NCI-H446 treated with DMSO at 0.1 percent for 48 hours (cell line): ENCODE measurements around the gene TTC27.
"Not testable (repeated sequence)": the region's sequence is repeated elsewhere in the genome, so short reads cannot be mapped to it uniquely, and the experiment has no call there.

Experiments
- DNase-seq: peaks from one replicate; lab custom pipeline; 2025; lab: John Stamatoyannopoulos, UW

The TTC27 gene

GRCh38 chr2:32856891-32857290, 229.0 kb downstream of the TTC27 start:
- DNase-seq = no peak

GRCh38 chr2:32858713-32859112, 230.9 kb downstream of the TTC27 start:
- no peak for DNase-seq

GRCh38 chr2:32860385-32860784, 232.5 kb downstream of the TTC27 start:
- DNase-seq = no peak

- DNase-seq = no peak
These were observed 234.6 kb downstream of the TTC27 start for GRCh38 chr2:32862269-32863055.

- no peak for DNase-seq
These were observed 235.5 kb downstream of the TTC27 start for GRCh38 chr2:32863326-32863725.

GRCh38 chr2:32863803-32864202, 236.0 kb downstream of the TTC27 start:
- no peak for DNase-seq

- peak; percentile 16 for DNase-seq
These were observed 236.7 kb downstream of the TTC27 start for GRCh38 chr2:32864334-32865111.

- DNase-seq = no peak
These were observed 237.7 kb downstream of the TTC27 start for GRCh38 chr2:32865399-32866068.

- DNase-seq = not testable (repeated sequence)
These were observed 238.6 kb downstream of the TTC27 start for GRCh38 chr2:32866462-32866861.
